Measurements from ENCODE around the gene ADK. TPM values are rescaled to one million over a fixed set of nuclear protein-coding genes. Genes with fewer than 3 reads are reported as not detected.

Gene ADK
- total and polyA plus RNA-seq, 2 donors (not counting 1 experiment from before 2014, with no cell fraction given), result 25.3 to 47.8 TPM

- Histone ChIP-seq H4K20me1 (ENCODE audit: control insufficient read depth, extremely low read depth, insufficient read depth, low read length) (no peaks in the 10 kb centered on the region), H3K9ac (ENCODE audit: insufficient read depth, low read length) (no peak overlapping the region), H3K36me3 (ENCODE audit: control insufficient read depth, insufficient read depth, low read length) (no peaks in the 10 kb centered on the region), H3K27ac (ENCODE audit: insufficient read depth, low read length) (no peak overlapping the region), H3K4me1 (ENCODE audit: control insufficient read depth, extremely low read depth, insufficient read depth, low read length) (no peaks in the 10 kb centered on the region), H2AFZ (ENCODE audit: low read length) (no peak overlapping the region), H3K4me2 (ENCODE audit: extremely low read depth, insufficient read depth, low read length) (no peak overlapping the region), H3K79me2 (ENCODE audit: control insufficient read depth, insufficient read depth, low read length) (no peaks in the 10 kb centered on the region), H3K4me3 (replicated peaks in 1 of 4; ENCODE audit: control extremely low read depth in 1 of 4, insufficient read depth in 1 of 4, low read depth in 3 of 4, low read length in 4 of 4) (no peak overlapping the region), H3K9me3 (ENCODE audit: control insufficient read depth, insufficient read depth, low read depth, low read length) (no peaks in the 10 kb centered on the region), H3K27me3 (ENCODE audit: control insufficient read depth, insufficient read depth, low read length) (no peaks in the 10 kb centered on the region)
- DNase-seq (ENCODE audit: low read depth in 2 of 2), result no peak
- TF ChIP-seq EZH2 (IDR thresholded peaks at IDR 0.05; ENCODE audit: low read length, missing control alignments) (no peak), CTCF (conservative IDR thresholded peaks at IDR 0.05 in 1 of 2, IDR thresholded peaks at IDR 0.05 in 1 of 2; ENCODE audit: low read depth in 1 of 2, low read length in 2 of 2) (no peak)
Measured at GRCh38 chr10:74675484-74675883, 524.5 kb downstream of the ADK start.

GRCh38 chr10:74677951-74678350 is 526.9 kb downstream of the ADK start:
- no peak overlapping the region for H2AFZ ChIP-seq (ENCODE audit: low read length)
- TF ChIP-seq EZH2 (IDR thresholded peaks at IDR 0.05; ENCODE audit: low read length, missing control alignments) (no peak), CTCF (conservative IDR thresholded peaks at IDR 0.05 in 1 of 2, IDR thresholded peaks at IDR 0.05 in 1 of 2; ENCODE audit: low read depth in 1 of 2, low read length in 2 of 2) (no peak)
- H4K20me1 ChIP-seq (ENCODE audit: control insufficient read depth, extremely low read depth, insufficient read depth, low read length), result no peaks in the 10 kb centered on the region
- H3K4me1 ChIP-seq (ENCODE audit: control insufficient read depth, extremely low read depth, insufficient read depth, low read length), result no peaks in the 10 kb centered on the region
- no peaks in the 10 kb centered on the region for H3K79me2 ChIP-seq (ENCODE audit: control insufficient read depth, insufficient read depth, low read length)
- no peaks in the 10 kb centered on the region for H3K9me3 ChIP-seq (ENCODE audit: control insufficient read depth, insufficient read depth, low read depth, low read length)
- no peak overlapping the region for H3K27ac ChIP-seq (ENCODE audit: insufficient read depth, low read length)
- H3K27me3 ChIP-seq (ENCODE audit: control insufficient read depth, insufficient read depth, low read length), result no peaks in the 10 kb centered on the region
- H3K4me3 ChIP-seq (replicated peaks in 1 of 4; ENCODE audit: control extremely low read depth in 1 of 4, insufficient read depth in 1 of 4, low read depth in 3 of 4, low read length in 4 of 4), result no peak overlapping the region
- no peaks in the 10 kb centered on the region for H3K36me3 ChIP-seq (ENCODE audit: control insufficient read depth, insufficient read depth, low read length)
- no peak overlapping the region for H3K9ac ChIP-seq (ENCODE audit: insufficient read depth, low read length)
- DNase-seq (ENCODE audit: low read depth in 2 of 2), result no peak
- no peak overlapping the region for H3K4me2 ChIP-seq (ENCODE audit: extremely low read depth, insufficient read depth, low read length)

- Histone ChIP-seq H3K4me2 (ENCODE audit: extremely low read depth, insufficient read depth, low read length) (no peak overlapping the region), H3K27ac (ENCODE audit: insufficient read depth, low read length) (no peak overlapping the region), H3K36me3 (ENCODE audit: control insufficient read depth, insufficient read depth, low read length) (no peaks in the 10 kb centered on the region), H3K27me3 (ENCODE audit: control insufficient read depth, insufficient read depth, low read length) (no peaks in the 10 kb centered on the region), H2AFZ (ENCODE audit: low read length) (no peak overlapping the region), H3K4me3 (replicated peaks in 1 of 4; ENCODE audit: control extremely low read depth in 1 of 4, insufficient read depth in 1 of 4, low read depth in 3 of 4, low read length in 4 of 4) (no peak overlapping the region), H3K4me1 (ENCODE audit: control insufficient read depth, extremely low read depth, insufficient read depth, low read length) (no peaks in the 10 kb centered on the region), H3K79me2 (ENCODE audit: control insufficient read depth, insufficient read depth, low read length) (no peaks in the 10 kb centered on the region), H3K9me3 (ENCODE audit: control insufficient read depth, insufficient read depth, low read depth, low read length) (no peaks in the 10 kb centered on the region), H4K20me1 (ENCODE audit: control insufficient read depth, extremely low read depth, insufficient read depth, low read length) (no peaks in the 10 kb centered on the region), H3K9ac (ENCODE audit: insufficient read depth, low read length) (no peak overlapping the region)
- DNase-seq (ENCODE audit: low read depth in 2 of 2), result peak; percentile 5 to 6
- no peak for TF ChIP-seq CTCF (conservative IDR thresholded peaks at IDR 0.05 in 1 of 2, IDR thresholded peaks at IDR 0.05 in 1 of 2; ENCODE audit: low read depth in 1 of 2, low read length in 2 of 2)
- TF ChIP-seq EZH2 (IDR thresholded peaks at IDR 0.05; ENCODE audit: low read length, missing control alignments), result no peak
Measured at GRCh38 chr10:74681917-74682627, 531.1 kb downstream of the ADK start.

All from fibroblast of lung (primary cell).